HEK293 (cell line): ENCODE results near the gene PNPO.
A peak's percentile ranks its signal among the peaks of the same experiment; 100 is the strongest.

Experiments
- BCL11B ChIP-seq: fragments of 450-650 bp; formaldehyde crosslinking; IDR thresholded peaks from 2 replicates; pipeline ENCODE4 v1.5.1; 2016; ENCODE audit warnings: low read depth, missing biosample characterization, missing genetic modification characterization
- INSM2 ChIP-seq: fragments of 450-650 bp; formaldehyde crosslinking; IDR thresholded peaks from 2 replicates; pipeline ENCODE4 v1.5.1; 2016; ENCODE audit warnings: missing biosample characterization, missing genetic modification characterization
- PRDM1 ChIP-seq: fragments of 450-650 bp; formaldehyde crosslinking; IDR thresholded peaks from 2 replicates; pipeline ENCODE4; 2016; ENCODE audit warnings: missing biosample characterization, missing genetic modification characterization
- SP7 ChIP-seq: fragments of 450-650 bp; formaldehyde crosslinking; IDR thresholded peaks from 2 replicates; pipeline ENCODE4 v1.5.1; 2016; ENCODE audit warnings: missing biosample characterization, missing genetic modification characterization
- ZFHX2 ChIP-seq: fragments of 450-650 bp; formaldehyde crosslinking; conservative IDR thresholded peaks from 2 replicates; pipeline ENCODE4 v1.5.1; 2016; ENCODE audit warnings: missing biosample characterization, missing genetic modification characterization
- ZIC2 ChIP-seq: fragments of 450-650 bp; formaldehyde crosslinking; IDR thresholded peaks from 2 replicates; pipeline ENCODE4 v1.5.1; 2016; ENCODE audit warnings: missing biosample characterization, missing genetic modification characterization
- ZNF132 ChIP-seq: fragments of 450-650 bp; formaldehyde crosslinking; IDR thresholded peaks from 2 replicates; pipeline ENCODE4 v1.5.1; 2017; ENCODE audit warnings: missing biosample characterization, missing genetic modification characterization, borderline replicate concordance
- ZNF146 ChIP-seq: fragments of 450-650 bp; formaldehyde crosslinking; IDR thresholded peaks from 2 replicates; pipeline ENCODE4 v1.5.1; 2016; ENCODE audit warnings: missing biosample characterization, missing genetic modification characterization
- ZNF16 ChIP-seq: fragments of 450-650 bp; formaldehyde crosslinking; IDR thresholded peaks from 2 replicates; pipeline ENCODE4 v1.5.1; 2016; ENCODE audit warnings: low read depth, missing biosample characterization, missing genetic modification characterization
- ZNF202 ChIP-seq: fragments of 450-650 bp; formaldehyde crosslinking; IDR thresholded peaks from 2 replicates; pipeline ENCODE4 v1.5.1; 2016; ENCODE audit warnings: missing biosample characterization, missing genetic modification characterization, borderline replicate concordance
- ZNF24 ChIP-seq: fragments of 450-650 bp; formaldehyde crosslinking; IDR thresholded peaks from 2 replicates; pipeline ENCODE4 v1.5.1; 2016; ENCODE audit warnings: missing biosample characterization, missing genetic modification characterization
- ZNF341 ChIP-seq: fragments of 450-650 bp; formaldehyde crosslinking; IDR thresholded peaks from 2 replicates; pipeline ENCODE4; 2016; ENCODE audit warnings: low read depth, missing biosample characterization, missing genetic modification characterization
- ZNF362 ChIP-seq: fragments of 450-650 bp; formaldehyde crosslinking; IDR thresholded peaks from 2 replicates; pipeline ENCODE4 v1.5.1; 2016; ENCODE audit warnings: missing biosample characterization, missing genetic modification characterization
- ZNF433 ChIP-seq: fragments of 450-650 bp; formaldehyde crosslinking; IDR thresholded peaks from 2 replicates; pipeline ENCODE4 v1.5.1; 2016; ENCODE audit warnings: missing biosample characterization, missing genetic modification characterization, low read depth
- ZNF510 ChIP-seq: fragments of 450-650 bp; formaldehyde crosslinking; IDR thresholded peaks from 2 replicates; pipeline ENCODE4 v1.5.1; 2018; ENCODE audit warnings: mild to moderate bottlenecking, missing genetic modification characterization, missing biosample characterization; ENCODE audit not compliant: insufficient replicate concordance
- ZNF529 ChIP-seq: fragments of 450-650 bp; formaldehyde crosslinking; IDR thresholded peaks from 2 replicates; pipeline ENCODE4 v1.5.1; 2017; ENCODE audit warnings: missing genetic modification characterization, missing biosample characterization; ENCODE audit not compliant: insufficient replicate concordance
- ZNF558 ChIP-seq: fragments of 450-650 bp; formaldehyde crosslinking; IDR thresholded peaks from 2 replicates; pipeline ENCODE4 v1.5.1; 2016; ENCODE audit warnings: missing biosample characterization, missing genetic modification characterization
- ZNF571 ChIP-seq: fragments of 450-650 bp; formaldehyde crosslinking; IDR thresholded peaks from 2 replicates; pipeline ENCODE4 v1.5.0; 2017; ENCODE audit warnings: missing biosample characterization, missing genetic modification characterization
- ZNF596 ChIP-seq: fragments of 450-650 bp; IDR thresholded peaks from 2 replicates; pipeline ENCODE4 v1.5.0; 2018; ENCODE audit warnings: missing biosample characterization, mild to moderate bottlenecking, missing genetic modification characterization, moderate library complexity
- ZNF600 ChIP-seq: fragments of 450-650 bp; formaldehyde crosslinking; IDR thresholded peaks from 2 replicates; pipeline ENCODE4 v1.5.1; 2016; ENCODE audit warnings: missing biosample characterization, missing genetic modification characterization
- ZNF654 ChIP-seq: fragments of 450-650 bp; formaldehyde crosslinking; IDR thresholded peaks from 2 replicates; pipeline ENCODE4 v1.5.1; 2016; ENCODE audit warnings: low read depth, missing biosample characterization, missing genetic modification characterization
- ZNF658 ChIP-seq: fragments of 450-650 bp; formaldehyde crosslinking; IDR thresholded peaks from 2 replicates; pipeline ENCODE4; 2016; ENCODE audit warnings: missing biosample characterization, missing genetic modification characterization
- ZNF660 ChIP-seq: fragments of 450-650 bp; IDR thresholded peaks from 2 replicates; pipeline ENCODE4 v1.5.1; 2018; ENCODE audit warnings: missing biosample characterization, mild to moderate bottlenecking, missing genetic modification characterization
- ZNF692 ChIP-seq: fragments of 450-650 bp; formaldehyde crosslinking; IDR thresholded peaks from 2 replicates; pipeline ENCODE4 v1.5.1; 2016; ENCODE audit warnings: missing biosample characterization, missing genetic modification characterization
- ZNF785 ChIP-seq: fragments of 450-650 bp; formaldehyde crosslinking; IDR thresholded peaks from 2 replicates; pipeline ENCODE4 v1.5.1; 2016; ENCODE audit warnings: missing biosample characterization, missing genetic modification characterization
- ZNF843 ChIP-seq: fragments of 450-650 bp; formaldehyde crosslinking; IDR thresholded peaks from 2 replicates; pipeline ENCODE4 v1.5.1; 2016; ENCODE audit warnings: missing biosample characterization, missing genetic modification characterization
- TF ChIP-seq, protein P1 (sequence below): fragments of 450-650 bp; formaldehyde crosslinking; IDR thresholded peaks from 2 replicates; pipeline ENCODE4 v1.5.1; 2016; ENCODE audit warnings: missing biosample characterization, missing genetic modification characterization
- TF ChIP-seq, protein P2 (sequence below): fragments of 450-650 bp; formaldehyde crosslinking; IDR thresholded peaks from 2 replicates; pipeline ENCODE4 v1.5.1; 2016; ENCODE audit warnings: missing biosample characterization, missing genetic modification characterization
- TF ChIP-seq, protein P3 (sequence below): fragments of 450-650 bp; formaldehyde crosslinking; IDR thresholded peaks from 2 replicates; pipeline ENCODE4 v1.5.1; 2016; ENCODE audit warnings: missing biosample characterization, missing genetic modification characterization

PNPO gene

GRCh38 chr17:47970725-47971499 is 29.5 kb downstream of the PNPO start, which contains the start of gene CDK5RAP3 (continued):
- TF ChIP-seq ZNF132 (tag by site-specific recombination) (no peak), ZNF600 (peak; percentile 88), ZNF596 (tag by site-specific recombination) (no peak), ZNF843 (tag by site-specific recombination) (peak; percentile 53), BCL11B (peak; percentile 95), ZNF558 (no peak), SP7 (tag by site-specific recombination) (peak; percentile 65), ZNF785 (tag by site-specific recombination) (0 out of 2 replicates have a peak, but pooled peaks have one; percentile 25), ZNF654 (tag by site-specific recombination) (no peak), ZNF658 (no peak), ZNF16 (tag by site-specific recombination) (no peak), ZIC2 (tag by site-specific recombination) (peak; percentile 84), ZNF433 (tag by site-specific recombination) (no peak), ZNF362 (tag by site-specific recombination) (no peak), ZNF529 (tag by site-specific recombination) (no peak), ZNF571 (tag by site-specific recombination) (no peak), ZNF510 (no peak), ZNF341 (tag by site-specific recombination) (peak; percentile 82), INSM2 (peak; percentile 81), PRDM1 (tag by site-specific recombination) (no peak), ZNF24 (tag by site-specific recombination) (peak; percentile 82), ZNF692 (tag by site-specific recombination) (peak; percentile 96), ZNF202 (no peak), ZNF146 (tag by site-specific recombination) (peak; percentile 30; the same call in 1 of the 2 replicates), ZNF660 (peak; percentile 71; the same call in 1 of the 2 replicates), ZFHX2 (tag by site-specific recombination) (peak; percentile 57)
- TF ChIP-seq, protein P1, sequence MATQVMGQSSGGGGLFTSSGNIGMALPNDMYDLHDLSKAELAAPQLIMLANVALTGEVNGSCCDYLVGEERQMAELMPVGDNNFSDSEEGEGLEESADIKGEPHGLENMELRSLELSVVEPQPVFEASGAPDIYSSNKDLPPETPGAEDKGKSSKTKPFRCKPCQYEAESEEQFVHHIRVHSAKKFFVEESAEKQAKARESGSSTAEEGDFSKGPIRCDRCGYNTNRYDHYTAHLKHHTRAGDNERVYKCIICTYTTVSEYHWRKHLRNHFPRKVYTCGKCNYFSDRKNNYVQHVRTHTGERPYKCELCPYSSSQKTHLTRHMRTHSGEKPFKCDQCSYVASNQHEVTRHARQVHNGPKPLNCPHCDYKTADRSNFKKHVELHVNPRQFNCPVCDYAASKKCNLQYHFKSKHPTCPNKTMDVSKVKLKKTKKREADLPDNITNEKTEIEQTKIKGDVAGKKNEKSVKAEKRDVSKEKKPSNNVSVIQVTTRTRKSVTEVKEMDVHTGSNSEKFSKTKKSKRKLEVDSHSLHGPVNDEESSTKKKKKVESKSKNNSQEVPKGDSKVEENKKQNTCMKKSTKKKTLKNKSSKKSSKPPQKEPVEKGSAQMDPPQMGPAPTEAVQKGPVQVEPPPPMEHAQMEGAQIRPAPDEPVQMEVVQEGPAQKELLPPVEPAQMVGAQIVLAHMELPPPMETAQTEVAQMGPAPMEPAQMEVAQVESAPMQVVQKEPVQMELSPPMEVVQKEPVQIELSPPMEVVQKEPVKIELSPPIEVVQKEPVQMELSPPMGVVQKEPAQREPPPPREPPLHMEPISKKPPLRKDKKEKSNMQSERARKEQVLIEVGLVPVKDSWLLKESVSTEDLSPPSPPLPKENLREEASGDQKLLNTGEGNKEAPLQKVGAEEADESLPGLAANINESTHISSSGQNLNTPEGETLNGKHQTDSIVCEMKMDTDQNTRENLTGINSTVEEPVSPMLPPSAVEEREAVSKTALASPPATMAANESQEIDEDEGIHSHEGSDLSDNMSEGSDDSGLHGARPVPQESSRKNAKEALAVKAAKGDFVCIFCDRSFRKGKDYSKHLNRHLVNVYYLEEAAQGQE (tag by site-specific recombination): no peak; the same call in 1 of the 2 replicates
- TF ChIP-seq, protein P2, sequence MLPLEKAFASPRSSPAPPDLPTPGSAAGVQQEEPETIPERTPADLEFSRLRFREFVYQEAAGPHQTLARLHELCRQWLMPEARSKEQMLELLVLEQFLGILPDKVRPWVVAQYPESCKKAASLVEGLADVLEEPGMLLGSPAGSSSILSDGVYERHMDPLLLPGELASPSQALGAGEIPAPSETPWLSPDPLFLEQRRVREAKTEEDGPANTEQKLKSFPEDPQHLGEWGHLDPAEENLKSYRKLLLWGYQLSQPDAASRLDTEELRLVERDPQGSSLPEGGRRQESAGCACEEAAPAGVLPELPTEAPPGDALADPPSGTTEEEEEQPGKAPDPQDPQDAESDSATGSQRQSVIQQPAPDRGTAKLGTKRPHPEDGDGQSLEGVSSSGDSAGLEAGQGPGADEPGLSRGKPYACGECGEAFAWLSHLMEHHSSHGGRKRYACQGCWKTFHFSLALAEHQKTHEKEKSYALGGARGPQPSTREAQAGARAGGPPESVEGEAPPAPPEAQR (tag by site-specific recombination): no peak
- TF ChIP-seq, protein P3, sequence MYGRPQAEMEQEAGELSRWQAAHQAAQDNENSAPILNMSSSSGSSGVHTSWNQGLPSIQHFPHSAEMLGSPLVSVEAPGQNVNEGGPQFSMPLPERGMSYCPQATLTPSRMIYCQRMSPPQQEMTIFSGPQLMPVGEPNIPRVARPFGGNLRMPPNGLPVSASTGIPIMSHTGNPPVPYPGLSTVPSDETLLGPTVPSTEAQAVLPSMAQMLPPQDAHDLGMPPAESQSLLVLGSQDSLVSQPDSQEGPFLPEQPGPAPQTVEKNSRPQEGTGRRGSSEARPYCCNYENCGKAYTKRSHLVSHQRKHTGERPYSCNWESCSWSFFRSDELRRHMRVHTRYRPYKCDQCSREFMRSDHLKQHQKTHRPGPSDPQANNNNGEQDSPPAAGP: peak; percentile 84; the same call in 1 of the 2 replicates
